OCI-LY1 (cell line): ENCODE data around the gene CCDC83.

Source experiments
- EZH2 ChIP-seq: fragments of 200-600 bp; sonication (generic), shearing (Covaris generic); IDR thresholded peaks from 2 replicates; pipeline ENCODE4 v1.8.0; 2017; ENCODE audit warnings: borderline replicate concordance, mixed run types, mild to moderate bottlenecking, antibody characterized with exemption, low read length, moderate library complexity, mixed read lengths
- TF ChIP-seq, protein P1 (sequence below): fragments of 200-600 bp; sonication (generic), shearing (Covaris generic); IDR thresholded peaks from 2 replicates; pipeline ENCODE4 v1.5.1; 2017; ENCODE audit warnings: mild to moderate bottlenecking, antibody characterized with exemption, low read length, moderate library complexity, mixed read lengths

DNA sequence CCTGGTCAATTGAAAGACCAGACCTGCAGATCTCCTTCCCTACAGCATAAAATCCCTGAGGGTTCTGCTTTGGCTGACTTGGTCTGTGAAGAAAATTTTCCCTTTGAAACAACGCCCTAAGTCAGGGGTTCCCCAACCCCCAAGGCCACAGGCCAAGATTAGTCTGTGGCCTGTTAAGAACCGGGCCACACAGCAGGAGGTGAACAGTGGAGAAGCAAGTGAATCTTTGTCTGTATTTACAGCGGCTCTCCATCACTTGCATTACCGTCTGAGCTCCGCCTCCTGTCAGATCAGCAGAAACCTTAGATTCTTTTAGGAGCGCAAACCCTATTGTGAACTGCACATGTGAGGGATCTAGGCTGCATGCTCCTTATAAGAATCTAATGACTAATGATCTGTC lies 38.2 kb downstream of the CCDC83 start:
- TF ChIP-seq, protein P1, sequence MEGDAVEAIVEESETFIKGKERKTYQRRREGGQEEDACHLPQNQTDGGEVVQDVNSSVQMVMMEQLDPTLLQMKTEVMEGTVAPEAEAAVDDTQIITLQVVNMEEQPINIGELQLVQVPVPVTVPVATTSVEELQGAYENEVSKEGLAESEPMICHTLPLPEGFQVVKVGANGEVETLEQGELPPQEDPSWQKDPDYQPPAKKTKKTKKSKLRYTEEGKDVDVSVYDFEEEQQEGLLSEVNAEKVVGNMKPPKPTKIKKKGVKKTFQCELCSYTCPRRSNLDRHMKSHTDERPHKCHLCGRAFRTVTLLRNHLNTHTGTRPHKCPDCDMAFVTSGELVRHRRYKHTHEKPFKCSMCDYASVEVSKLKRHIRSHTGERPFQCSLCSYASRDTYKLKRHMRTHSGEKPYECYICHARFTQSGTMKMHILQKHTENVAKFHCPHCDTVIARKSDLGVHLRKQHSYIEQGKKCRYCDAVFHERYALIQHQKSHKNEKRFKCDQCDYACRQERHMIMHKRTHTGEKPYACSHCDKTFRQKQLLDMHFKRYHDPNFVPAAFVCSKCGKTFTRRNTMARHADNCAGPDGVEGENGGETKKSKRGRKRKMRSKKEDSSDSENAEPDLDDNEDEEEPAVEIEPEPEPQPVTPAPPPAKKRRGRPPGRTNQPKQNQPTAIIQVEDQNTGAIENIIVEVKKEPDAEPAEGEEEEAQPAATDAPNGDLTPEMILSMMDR, result no peak
- TF ChIP-seq EZH2, result no peak
